ENCODE data around the gene DRC7.

The DRC7 gene

DNA sequence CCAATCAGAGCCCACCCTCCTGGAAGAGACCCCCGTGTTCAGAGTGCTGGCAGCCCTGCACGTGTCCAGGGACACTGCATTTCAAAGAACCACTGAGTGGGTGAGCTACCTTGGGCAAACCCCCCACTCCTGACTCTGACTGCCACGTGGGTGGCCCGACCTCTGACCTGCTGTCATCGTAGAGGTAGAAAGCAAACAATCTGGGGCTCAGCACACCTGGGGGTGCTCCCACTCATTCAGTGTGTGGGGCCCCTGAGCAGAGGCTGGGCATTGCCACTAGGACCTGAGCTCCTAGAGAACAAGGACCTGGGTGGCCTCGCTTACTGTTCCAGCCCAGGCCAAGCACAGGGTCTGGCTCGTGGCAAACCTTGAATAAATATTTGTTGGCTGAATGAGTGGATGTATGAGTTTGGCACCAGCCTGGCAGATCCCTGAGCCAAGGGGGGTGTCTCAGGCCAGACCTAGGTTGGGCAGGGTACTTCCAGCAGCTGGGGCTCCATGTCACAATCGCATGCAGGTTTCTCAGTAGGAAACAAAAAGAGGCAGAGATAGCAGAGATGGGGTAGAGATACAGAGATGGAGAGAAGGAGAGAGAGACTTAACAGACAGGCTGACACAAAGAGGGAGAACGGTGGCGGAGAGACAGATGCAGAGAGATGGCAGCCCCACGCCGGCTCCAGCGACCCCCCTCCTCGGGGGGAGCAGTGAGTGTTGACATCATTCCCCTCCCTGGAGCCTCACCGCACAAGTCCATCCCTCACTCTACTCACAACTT is 5.4 kb upstream of the DRC7 start:
- intact Hi-C loops (cut with DNase I) = no loop called here
- peak in 1 of 10 donors; percentile 61 for DNase-seq

DNA sequence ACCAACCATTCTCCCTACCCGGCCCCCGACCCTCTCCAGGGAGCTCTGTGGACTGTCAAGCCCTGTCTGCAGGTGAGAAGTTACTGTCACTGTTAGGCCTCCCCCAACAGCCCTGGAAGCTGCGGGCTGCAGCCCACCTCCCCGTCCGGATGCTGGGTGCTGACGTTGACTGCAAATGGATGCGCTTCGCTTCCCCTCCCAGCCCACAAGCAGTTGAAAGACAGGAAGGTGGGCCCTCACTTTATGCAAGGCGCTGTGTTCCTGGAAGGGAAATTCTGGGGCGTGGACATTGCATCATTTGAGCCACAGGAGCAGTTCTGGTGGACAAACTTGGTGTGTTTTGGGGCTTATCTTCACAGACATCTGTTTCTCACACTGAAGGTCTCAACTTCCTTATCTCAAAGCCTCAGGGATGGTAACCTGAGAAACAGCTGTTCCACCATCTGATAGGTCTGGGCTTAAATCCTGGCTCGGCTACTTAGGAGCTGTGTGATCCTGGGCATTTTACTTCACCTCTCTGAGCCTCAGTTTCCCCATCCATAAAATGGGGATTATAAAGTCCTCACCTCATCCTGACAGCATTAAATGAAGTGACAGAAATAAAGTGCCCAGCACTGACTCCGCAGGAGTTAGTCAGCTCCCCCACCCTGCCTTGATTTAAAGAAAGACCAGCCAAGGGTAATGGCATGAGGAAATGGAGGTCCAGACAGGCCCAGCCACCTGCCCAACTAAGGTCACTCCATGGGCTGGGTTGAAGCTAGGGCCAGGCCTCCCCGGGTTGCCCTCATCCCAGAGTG is 4.6 kb upstream of the DRC7 start:
- intact Hi-C loops (cut with DNase I) = no loop called here
- DNase-seq = peak in 1 of 10 donors; percentile 57

DNA sequence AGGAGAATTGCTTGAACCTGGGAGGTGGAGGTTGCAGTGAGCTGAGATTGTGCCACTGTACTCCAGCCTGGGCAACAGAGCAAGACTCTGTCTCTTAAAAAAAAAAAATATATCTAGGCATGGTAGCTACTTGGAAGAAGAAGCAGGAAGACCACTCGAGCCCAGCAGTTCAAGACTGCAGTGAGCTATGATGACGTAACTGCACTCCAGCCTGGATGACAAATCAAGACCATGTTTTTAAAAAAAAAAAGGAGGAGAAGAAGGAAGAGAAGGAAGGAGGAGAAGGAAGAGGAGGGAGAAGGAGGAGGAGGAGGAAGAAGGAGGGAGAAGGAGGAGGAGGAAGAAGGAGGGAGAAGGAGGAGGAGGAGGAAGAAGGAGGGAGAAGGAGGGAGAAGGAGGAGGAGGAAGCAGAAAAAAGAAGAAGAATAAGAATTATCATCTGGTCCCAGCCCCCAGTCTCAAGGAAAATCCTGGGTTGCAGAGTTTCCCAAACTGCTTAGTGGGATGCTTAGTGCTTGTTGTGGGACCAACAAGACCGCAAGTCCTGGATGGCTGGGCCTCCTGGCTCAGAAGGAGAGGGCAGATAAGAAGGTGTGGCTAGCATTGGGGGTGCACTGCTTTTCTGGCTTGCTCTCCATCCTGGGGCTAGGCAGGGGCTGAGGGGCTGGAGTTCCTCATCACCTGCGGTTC is 3.7 kb upstream of the DRC7 start:
- intact Hi-C loops (cut with DNase I) = no loop called here
- DNase-seq = peak in 1 of 10 donors; percentile 24

DNA sequence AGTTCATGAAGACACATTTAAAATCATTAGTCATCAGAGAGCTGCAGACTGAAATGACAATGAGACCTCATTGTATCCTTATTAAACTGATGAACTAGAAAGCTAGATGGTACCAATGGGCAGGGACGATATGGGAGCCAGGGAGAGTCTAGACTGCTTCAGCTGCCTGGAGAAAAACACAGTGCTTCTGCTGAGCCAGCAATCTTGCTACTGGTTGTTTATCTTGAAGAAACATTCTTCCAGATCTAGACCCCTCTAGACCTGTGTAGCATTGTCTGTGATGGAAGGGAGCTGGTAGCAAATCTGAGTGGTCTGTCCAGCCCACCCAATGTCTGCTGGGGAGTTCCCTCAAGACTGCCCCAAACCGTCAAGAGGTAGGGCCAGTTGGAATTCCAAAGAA is 2.0 kb upstream of the DRC7 start:
- intact Hi-C loops (cut with DNase I) = no loop called here
- DNase-seq = peak in 1 of 10 donors; percentile 19

DNA sequence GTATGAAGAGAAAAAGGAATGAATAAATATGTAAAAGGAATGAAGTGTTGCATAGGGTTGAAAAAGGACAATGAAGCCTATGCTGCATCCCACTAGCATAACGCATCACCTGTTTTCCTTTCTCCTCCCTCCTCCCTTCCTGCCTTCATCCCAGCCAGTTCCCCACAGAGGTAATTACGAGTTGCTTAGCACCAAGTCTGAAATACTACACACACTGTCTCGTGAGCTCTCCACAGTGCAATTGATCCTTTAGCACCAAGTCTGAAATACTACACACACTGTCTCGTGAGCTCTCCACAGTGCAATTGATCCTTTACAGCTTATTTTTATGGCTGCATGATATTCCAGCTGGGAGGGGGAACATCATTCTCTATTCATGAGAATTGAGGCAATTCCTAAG is 1.1 kb upstream of the DRC7 start:
- peak in 1 of 10 donors; percentile 3 for DNase-seq
- intact Hi-C loops (cut with DNase I) = no loop called here

DNA sequence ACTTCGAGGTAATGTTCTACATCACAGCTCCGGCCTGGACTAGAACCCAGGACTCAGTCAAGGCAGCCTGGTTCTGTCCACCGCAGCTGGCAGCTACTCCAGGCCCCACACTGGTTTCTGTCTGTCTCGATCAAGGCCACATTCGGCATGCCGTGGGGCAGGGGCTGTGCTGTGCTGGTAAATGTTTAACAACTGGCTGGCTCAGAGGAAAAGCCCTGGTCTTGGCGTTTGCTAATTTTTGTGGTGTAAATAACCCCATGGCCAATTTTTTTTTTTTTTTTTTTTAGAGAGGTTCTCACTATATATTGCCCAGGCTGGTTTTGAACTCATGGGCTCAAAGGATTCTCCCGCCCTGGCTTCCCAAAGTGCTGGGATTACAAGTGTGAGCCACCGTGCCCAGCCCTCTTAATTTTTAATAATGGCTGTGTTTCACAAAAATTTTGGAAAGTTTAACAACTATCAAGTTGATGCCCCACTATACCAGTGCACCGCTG is 328 bp upstream of the DRC7 start:
- intact Hi-C loops (cut with DNase I) = no loop called here
- DNase-seq = peak in 1 of 10 donors; percentile 81

DNA sequence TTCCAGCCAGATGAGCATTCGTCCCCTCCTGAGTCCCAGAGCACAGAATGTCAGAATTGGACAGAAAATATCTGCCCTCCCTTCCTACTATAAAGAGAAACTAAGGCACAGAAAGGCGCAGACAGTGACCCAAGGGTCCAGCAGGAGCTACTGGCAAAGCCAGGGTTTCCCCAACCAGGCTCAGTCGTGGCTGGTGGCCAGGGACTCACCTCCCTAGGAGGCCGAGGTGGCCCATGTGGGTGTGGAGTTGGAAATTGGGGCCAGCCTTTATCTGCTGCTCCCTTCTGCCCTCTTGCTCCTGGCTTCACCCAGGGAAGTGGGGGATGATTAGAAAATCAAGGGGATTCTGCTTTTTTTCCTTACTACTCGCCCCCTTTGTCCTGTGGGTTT is 1.1 kb downstream of the DRC7 start:
- intact Hi-C loops (cut with DNase I) = no loop called here
- DNase-seq = peak in 1 of 10 donors; percentile 61

DNA sequence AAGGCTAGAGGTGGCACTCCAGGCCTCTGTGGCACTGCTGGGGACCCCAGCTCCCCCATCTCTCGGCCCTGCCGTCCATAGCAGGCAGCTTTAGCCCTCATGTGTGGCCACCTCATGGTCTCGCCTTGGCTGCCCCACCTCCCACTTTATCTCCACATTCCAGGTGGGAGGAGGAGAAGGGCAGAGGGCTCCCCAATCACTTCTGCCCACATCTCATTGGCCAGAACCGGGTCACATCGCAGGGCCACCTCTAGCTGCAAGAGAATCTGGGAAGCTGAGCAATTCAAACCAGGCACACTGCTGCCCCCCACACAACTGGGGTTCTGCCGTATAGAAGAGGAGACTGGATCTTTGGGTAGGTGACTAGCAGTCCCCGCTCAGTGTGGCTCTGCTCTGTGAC is 1.6 kb downstream of the DRC7 start:
- intact Hi-C loops (cut with DNase I) = no loop called here

DNA sequence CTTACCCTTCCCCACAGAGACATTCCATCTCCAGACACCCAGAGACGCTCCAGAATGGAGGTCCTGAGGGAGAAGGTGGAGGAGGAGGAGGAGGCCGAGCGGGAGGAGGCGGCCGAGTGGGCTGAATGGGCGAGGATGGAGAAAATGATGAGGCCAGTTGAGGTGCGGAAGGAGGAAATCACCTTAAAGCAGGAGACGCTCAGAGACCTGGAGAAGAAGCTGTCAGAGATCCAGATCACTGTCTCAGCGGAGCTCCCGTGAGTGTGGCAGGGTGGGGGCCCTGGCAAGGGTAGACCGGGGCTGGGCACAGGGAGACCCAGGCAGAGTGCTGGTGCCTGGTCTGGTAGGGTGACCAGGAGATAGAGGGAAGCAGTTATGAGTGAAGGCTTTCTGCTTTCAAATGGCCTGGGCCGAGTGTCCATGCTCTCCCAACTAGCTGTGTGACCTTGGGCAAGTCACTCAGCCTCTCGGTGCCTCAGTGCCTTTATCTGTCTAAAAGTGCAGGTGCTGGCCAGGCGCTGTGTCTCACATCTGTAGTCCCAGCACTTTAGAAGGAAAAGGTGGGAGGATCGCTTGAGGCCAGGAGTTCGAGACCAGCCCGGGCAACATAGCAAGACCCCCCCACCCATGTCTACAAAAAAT is 3.4 kb downstream of the DRC7 start:
- intact Hi-C loops (cut with DNase I) = no loop called here
- DNase-seq = peak in 1 of 10 donors; percentile 32

More for the DNA sequence above, 1.6 kb downstream of the DRC7 start:
- DNase-seq = peak in 1 of 10 donors; percentile 31

DNA sequence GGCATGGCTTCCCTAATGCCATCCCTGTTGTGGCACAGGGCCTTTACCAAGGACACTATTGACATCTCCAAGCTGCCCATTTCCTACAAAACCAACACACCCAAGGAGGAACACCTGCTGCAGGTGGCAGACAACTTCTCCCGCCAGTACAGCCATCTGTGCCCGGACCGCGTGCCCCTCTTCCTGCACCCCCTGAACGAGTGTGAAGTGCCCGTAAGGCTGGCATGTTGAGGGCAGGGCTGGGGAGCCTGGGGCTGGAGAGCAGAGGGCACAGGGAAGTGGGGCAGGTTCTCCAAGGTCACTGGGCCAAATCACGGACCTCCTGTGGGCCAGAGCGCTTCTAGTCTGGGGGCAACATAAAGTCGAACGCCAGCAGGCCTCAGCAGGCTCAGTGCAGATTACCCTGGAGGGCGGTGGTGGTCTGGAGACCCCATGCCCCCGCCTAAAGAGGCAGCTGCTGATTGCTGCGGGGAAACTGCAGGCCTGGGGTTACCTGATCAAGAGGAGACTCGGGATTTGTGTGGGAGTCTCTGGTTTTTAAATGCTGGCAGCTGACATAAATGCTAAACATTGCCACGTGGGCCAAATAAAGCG is 4.3 kb downstream of the DRC7 start:
- DNase-seq = peak in 2 of 10 donors; percentile 43 to 57
- intact Hi-C loops (cut with DNase I) = no loop called here

DNA sequence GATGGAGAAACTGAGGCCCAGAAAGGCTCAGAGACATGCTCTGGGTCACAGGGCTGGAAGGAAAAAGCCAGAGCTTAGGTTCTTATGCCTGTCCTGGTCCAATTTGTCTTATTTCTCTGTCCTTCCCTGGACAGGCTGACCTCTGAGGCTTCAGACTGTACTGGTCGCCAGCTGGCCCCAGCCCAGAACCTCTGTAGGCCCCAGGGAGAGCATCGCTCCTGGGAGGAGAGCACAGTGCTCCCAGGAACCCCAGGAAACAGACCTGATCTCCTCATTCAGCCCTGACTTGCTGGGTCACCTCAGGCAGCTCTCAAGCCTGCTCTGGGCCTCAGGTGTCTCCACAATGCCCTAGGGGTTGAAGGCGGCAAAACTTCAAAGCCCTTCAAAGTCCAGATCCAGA is 4.9 kb downstream of the DRC7 start:
- intact Hi-C loops (cut with DNase I) = no loop called here
- no peak for DNase-seq

DNA sequence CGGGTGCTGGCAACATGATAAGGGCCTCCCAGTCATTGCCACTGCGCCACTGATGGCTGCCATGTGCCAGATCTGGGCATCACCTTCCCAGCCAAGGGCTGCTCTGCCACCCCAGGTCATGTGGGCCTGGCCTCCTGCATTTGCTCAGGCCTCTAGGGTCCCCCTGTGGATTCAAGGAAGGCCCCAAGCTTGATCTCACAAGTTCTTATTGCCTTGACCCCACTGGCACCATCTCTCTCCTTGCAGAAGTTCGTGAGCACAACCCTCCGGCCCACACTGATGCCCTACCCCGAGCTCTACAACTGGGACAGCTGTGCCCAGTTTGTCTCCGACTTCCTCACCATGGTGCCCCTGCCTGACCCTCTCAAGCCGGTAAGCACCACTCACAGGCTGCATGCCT is 5.3 kb downstream of the DRC7 start:
- peak in 1 of 10 donors; percentile 62 for DNase-seq
- intact Hi-C loops (cut with DNase I) = no loop called here

DNA sequence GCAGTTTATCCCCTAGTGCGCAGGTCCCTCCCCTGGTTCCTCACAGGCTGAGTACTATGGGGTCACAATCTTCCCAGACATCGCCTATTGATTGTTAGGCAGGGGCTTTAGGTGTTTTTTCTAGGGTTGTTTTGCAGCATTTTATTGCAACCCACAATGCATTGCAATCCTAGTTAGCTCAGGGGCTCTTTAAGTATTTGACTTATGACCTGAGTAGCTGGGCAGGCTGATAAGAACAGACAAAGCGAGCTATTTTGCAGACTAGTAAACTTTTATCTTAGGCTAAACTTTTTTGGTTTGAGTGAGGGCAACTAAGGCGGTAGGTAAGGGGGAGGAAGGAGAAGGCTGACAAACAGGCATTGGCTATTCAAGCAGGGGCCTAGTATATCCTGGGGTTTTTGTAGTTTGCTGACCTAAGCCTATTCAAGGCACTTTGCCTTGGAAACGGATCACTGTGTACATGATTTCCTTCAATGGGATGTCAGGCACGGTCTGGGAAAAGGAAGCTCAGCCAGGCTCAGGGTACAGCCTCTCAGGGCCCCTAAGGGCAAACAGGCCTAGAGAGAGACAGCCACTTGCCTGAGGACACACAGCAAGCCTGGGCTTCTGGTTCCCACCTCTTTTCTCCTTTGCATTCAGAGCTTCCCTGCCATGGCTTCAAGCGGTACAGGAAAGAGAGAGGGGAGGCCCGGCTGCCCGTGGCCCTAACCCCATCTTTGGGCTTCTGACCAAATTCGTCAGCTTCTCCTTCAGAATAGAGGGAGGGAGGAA is 6.4 kb downstream of the DRC7 start:
- DNase-seq = peak in 2 of 10 donors; percentile 4 to 43
- intact Hi-C loops (cut with DNase I) = no loop called here

DNA sequence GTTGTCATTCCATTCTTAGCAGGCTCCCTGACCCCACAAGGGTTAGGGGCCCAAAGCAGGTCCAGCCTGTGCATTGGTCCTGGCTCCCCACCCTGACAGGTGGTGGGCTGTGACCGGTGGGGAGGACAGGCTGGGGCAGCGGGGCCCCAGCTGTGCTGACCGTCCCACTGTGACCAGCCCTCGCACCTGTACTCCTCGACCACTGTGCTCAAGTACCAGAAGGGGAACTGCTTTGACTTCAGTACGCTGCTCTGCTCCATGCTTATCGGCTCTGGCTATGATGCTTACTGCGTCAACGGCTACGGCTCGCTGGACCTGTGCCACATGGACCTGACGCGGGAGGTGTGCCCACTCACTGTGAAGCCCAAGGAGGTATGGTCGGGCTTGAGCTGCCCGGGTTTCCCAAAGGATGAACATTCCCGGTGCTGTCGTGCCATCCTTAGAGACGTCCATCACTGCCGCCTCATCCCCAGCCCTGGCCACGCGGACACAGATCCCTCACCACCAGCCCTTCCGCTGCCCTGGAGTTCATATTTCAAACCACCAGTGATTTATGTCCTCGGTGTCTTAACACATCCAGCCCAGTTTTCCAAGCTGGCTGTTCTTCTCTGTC is 7.3 kb downstream of the DRC7 start:
- DNase-seq = peak in 2 of 10 donors; percentile 22 to 61
- intact Hi-C loops (cut with DNase I) = no loop called here

DNA sequence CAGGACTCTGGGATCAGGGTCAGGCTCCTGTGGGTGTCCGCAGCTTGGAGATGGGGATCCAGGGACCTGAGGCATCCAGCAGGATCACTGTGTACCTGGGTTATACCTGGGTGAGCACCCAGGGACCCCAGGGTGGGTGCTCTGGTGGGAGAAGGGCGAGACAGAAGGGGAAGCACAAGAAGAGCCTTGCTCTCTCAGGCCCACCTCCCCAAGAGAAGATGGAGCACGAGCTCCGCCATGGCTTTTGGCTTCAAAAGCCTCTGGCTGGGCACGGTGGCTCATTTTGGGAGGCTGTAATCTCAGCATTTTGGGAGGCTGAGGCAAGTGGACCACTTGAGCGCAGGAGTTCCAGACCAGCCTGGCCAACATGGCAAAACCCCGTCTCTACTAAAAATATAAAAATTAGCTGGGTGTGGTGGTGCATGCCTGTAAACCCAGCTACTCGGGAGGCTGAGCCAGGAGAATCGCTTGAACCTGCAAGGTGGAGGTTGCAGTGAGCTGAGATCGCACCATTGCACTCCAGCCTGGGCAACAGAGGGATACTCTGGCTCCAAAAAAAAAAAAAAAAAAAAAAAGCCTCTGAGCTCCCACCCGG is 8.9 kb downstream of the DRC7 start:
- DNase-seq = peak in 2 of 10 donors; percentile 31 to 53

DNA sequence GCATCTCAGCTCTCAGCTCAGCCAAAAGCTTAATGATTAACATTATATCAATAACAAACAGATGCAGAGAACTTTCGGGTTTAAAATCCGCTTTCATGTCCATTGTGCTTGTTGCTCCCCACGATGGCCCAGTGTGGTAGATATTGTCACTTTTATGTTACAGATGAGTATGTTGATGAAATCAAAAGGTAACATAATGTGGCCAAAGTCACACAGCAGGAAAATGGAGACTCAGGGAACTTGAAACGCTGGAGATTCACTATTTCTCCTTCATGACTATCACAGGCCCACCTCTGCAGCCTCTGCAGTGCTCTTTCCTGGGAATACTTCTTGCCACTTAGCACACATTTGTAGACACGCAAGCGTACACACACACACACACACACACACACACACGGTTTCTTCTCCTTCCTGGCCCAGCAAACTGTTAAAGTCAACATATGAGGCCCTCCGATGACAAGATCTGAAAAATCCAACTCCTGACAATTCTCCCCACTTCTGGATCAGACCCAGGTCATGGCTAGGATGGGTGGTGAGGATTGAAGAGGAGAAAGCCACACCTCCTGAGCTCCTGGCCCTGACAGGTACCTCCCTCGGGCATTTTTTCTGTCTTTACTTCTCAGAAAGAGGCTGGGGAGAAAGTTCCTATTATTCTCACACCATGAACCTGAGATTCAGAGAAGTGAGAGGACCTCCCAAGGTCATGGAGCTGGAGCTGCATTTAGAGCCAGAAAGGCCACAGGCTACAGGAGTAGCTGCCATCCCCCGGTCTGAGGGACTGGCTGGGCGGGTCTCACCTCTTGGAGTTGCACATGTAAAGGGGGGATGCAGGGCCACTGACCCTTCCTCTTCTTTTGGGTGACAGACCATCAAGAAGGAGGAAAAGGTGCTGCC is 9.7 kb downstream of the DRC7 start:
- intact Hi-C loops (cut with DNase I) = no loop called here
- peak in 2 of 10 donors; percentile 28 to 45 for DNase-seq

More for the DNA sequence above, 8.9 kb downstream of the DRC7 start:
- intact Hi-C loops (cut with DNase I) = no loop called here

Data from posterior cingulate gyrus (tissue), 11 donors.